ENCODE data around the gene ADCY1.

ADCY1 gene

GRCh38 chr7:45680776-45681175, 106.6 kb downstream of the ADCY1 start:
- Histone ChIP-seq H3K9me2 (replicated peaks; ENCODE audit: low read depth, low read length) (no peaks in the 10 kb centered on the region), H3K4me1 (ENCODE audit: insufficient read depth, low read length, poor library complexity, severe bottlenecking) (no peaks in the 10 kb centered on the region), H3K27me3 (ENCODE audit: insufficient read depth, low read length, poor library complexity, severe bottlenecking) (no peaks in the 10 kb centered on the region), H3F3A (ENCODE audit: low read depth) (no peaks in the 10 kb centered on the region), H3K4me2 (ENCODE audit: low read depth, low read length, poor library complexity, severe bottlenecking) (no peak overlapping the region), H4K20me1 (ENCODE audit: insufficient read depth, low read length, poor library complexity, severe bottlenecking) (no peaks in the 10 kb centered on the region), H3K9me3 (ENCODE audit: insufficient read depth, low read depth, low read length) (no peaks in the 10 kb centered on the region; the same call in 1 of the 2 replicates), H3K79me2 (ENCODE audit: insufficient read depth, low read length) (no peaks in the 10 kb centered on the region), H2AFZ (ENCODE audit: low read length) (no peak overlapping the region), H3K9ac (ENCODE audit: low read depth, low read length, poor library complexity, severe bottlenecking) (no peak overlapping the region), H3K4me3 (ENCODE audit: low read length, poor library complexity, severe bottlenecking) (no peak overlapping the region), H3K36me3 (ENCODE audit: insufficient read depth, low read length) (no peaks in the 10 kb centered on the region)
- no peak for TF ChIP-seq EZH2phosphoT487 (IDR thresholded peaks at IDR 0.05; ENCODE audit: borderline replicate concordance)
- TF ChIP-seq CTCF (conservative IDR thresholded peaks at IDR 0.05; ENCODE audit: low read length) = no peak

- Histone ChIP-seq H3K9me3 (ENCODE audit: insufficient read depth, low read depth, low read length) (no peaks in the 10 kb centered on the region), H3K4me1 (ENCODE audit: insufficient read depth, low read length, poor library complexity, severe bottlenecking) (no peaks in the 10 kb centered on the region), H3K4me3 (ENCODE audit: low read length, poor library complexity, severe bottlenecking) (no peak overlapping the region), H2AFZ (ENCODE audit: low read length) (no peak overlapping the region), H3K27me3 (ENCODE audit: insufficient read depth, low read length, poor library complexity, severe bottlenecking) (no peaks in the 10 kb centered on the region), H3K79me2 (ENCODE audit: insufficient read depth, low read length) (no peaks in the 10 kb centered on the region), H3K9ac (ENCODE audit: low read depth, low read length, poor library complexity, severe bottlenecking) (no peak overlapping the region), H3K9me2 (replicated peaks; ENCODE audit: low read depth, low read length) (no peaks in the 10 kb centered on the region), H3F3A (ENCODE audit: low read depth) (no peaks in the 10 kb centered on the region), H4K20me1 (ENCODE audit: insufficient read depth, low read length, poor library complexity, severe bottlenecking) (no peaks in the 10 kb centered on the region), H3K36me3 (ENCODE audit: insufficient read depth, low read length) (no peaks in the 10 kb centered on the region), H3K4me2 (ENCODE audit: low read depth, low read length, poor library complexity, severe bottlenecking) (no peak overlapping the region)
- TF ChIP-seq CTCF (conservative IDR thresholded peaks at IDR 0.05; ENCODE audit: low read length) (no peak), EZH2phosphoT487 (IDR thresholded peaks at IDR 0.05; ENCODE audit: borderline replicate concordance) (no peak)
Measured at GRCh38 chr7:45681596-45682357, 107.6 kb downstream of the ADCY1 start.

GRCh38 chr7:45682358-45682735, 108.2 kb downstream of the ADCY1 start:
- H3K79me2 ChIP-seq (ENCODE audit: insufficient read depth, low read length) = no peaks in the 10 kb centered on the region
- H3K9me3 ChIP-seq (ENCODE audit: insufficient read depth, low read depth, low read length) = no peaks in the 10 kb centered on the region
- H3K9me2 ChIP-seq (replicated peaks; ENCODE audit: low read depth, low read length) = no peaks in the 10 kb centered on the region
- no peak overlapping the region for H3K4me3 ChIP-seq (ENCODE audit: low read length, poor library complexity, severe bottlenecking)
- H2AFZ ChIP-seq (ENCODE audit: low read length) = no peak overlapping the region
- no peak overlapping the region for H3K9ac ChIP-seq (ENCODE audit: low read depth, low read length, poor library complexity, severe bottlenecking)
- TF ChIP-seq CTCF (conservative IDR thresholded peaks at IDR 0.05; ENCODE audit: low read length) = no peak
- no peak for TF ChIP-seq EZH2phosphoT487 (IDR thresholded peaks at IDR 0.05; ENCODE audit: borderline replicate concordance)
- no peaks in the 10 kb centered on the region for H3K27me3 ChIP-seq (ENCODE audit: insufficient read depth, low read length, poor library complexity, severe bottlenecking)
- H3K4me1 ChIP-seq (ENCODE audit: insufficient read depth, low read length, poor library complexity, severe bottlenecking) = no peaks in the 10 kb centered on the region
- no peaks in the 10 kb centered on the region for H3F3A ChIP-seq (ENCODE audit: low read depth)
- H3K36me3 ChIP-seq (ENCODE audit: insufficient read depth, low read length) = no peaks in the 10 kb centered on the region
- H4K20me1 ChIP-seq (ENCODE audit: insufficient read depth, low read length, poor library complexity, severe bottlenecking) = no peaks in the 10 kb centered on the region
- no peak overlapping the region for H3K4me2 ChIP-seq (ENCODE audit: low read depth, low read length, poor library complexity, severe bottlenecking)

Data from Loucy (cell line).